Coronary artery (tissue), 2 donors: ENCODE results near the gene ACTL10.

Experiments
- DNase-seq: peaks from one replicate; pipeline ENCODE4 v3.0.0-alpha.2; 2017; ENCODE audit warnings: low spot score
- H3K27ac ChIP-seq, 2 donors: fragments of 200-600 bp; sonication (generic); one replicate each; pipeline ENCODE4 v1.5.1; 2016 to 2019
- H3K4me3 ChIP-seq: fragments of 200-600 bp; sonication (generic); 2 replicates; pipeline ENCODE4 v1.5.1; 2016; ENCODE audit warnings: mild to moderate bottlenecking, moderate library complexity
- TF ChIP-seq, protein P1 (sequence below): fragments of 200-600 bp; sonication (generic); IDR thresholded peaks from one replicate; pipeline ENCODE4 v1.5.1; 2019; ENCODE audit warnings: antibody characterized with exemption

The ACTL10 gene

DNA sequence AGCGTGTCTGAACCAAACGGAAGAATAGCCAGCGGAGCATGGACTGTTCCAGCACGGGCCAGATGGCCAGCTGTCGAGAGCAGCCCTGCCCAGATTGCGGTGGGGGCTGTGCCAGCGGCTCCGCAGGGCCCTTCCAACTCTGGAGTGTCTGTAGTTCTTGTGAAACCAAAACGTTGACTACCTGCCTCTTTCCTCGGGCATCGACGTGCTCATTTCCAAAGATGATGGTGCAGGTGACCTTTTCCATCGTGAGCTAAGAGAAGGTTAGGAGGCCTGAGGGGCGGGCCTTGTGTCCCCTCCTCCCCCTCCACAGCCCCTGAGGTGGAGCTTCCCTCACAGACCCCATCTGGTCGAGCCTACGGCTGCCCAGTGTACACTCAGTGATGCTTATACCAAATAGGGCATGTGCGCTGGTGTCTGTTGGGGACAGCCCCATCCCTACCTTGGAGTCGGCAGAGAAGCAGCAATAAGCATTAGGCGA lies 17.5 kb upstream of the ACTL10 start:
- DNase-seq: no peak
- Histone ChIP-seq H3K4me3 (no peak overlapping the region), H3K27ac (peak overlapping the region; percentile 11 to 39)
- TF ChIP-seq, protein P1, sequence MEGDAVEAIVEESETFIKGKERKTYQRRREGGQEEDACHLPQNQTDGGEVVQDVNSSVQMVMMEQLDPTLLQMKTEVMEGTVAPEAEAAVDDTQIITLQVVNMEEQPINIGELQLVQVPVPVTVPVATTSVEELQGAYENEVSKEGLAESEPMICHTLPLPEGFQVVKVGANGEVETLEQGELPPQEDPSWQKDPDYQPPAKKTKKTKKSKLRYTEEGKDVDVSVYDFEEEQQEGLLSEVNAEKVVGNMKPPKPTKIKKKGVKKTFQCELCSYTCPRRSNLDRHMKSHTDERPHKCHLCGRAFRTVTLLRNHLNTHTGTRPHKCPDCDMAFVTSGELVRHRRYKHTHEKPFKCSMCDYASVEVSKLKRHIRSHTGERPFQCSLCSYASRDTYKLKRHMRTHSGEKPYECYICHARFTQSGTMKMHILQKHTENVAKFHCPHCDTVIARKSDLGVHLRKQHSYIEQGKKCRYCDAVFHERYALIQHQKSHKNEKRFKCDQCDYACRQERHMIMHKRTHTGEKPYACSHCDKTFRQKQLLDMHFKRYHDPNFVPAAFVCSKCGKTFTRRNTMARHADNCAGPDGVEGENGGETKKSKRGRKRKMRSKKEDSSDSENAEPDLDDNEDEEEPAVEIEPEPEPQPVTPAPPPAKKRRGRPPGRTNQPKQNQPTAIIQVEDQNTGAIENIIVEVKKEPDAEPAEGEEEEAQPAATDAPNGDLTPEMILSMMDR: no peak

DNA sequence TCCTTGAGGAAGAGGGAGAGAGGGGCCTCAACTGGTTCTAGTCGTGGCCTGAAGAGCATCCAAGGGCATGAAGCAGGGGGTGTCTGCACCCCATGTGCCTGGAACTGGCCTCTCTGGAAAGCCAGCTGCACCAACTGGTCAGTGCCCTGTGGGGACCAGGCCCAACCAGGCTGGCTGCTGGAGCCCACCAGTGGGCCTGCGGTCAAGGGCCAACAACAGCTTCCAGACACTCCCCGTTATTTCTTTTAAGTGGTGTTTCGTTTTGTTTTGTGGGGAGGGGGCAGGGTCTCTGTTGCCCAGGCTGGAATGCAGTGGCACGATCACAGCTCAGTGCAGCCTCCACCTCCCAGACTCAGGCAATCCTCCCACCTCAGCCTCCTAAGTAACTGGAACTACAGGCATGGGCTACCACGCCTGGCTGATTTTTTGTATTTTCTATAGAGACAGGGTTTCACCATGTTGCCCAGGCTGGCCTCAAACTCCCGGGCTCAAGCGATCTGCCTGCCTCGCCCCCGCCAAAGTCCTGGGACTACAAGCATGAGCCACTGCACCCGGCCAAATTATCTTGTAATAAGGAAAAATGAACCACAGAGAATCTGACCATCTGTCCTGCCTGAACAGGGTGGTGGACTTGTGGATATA lies 16.5 kb upstream of the ACTL10 start:
- no peak for DNase-seq
- Histone ChIP-seq H3K4me3 (no peak overlapping the region), H3K27ac (no peak overlapping the region)
- TF ChIP-seq, protein P1: no peak

DNA sequence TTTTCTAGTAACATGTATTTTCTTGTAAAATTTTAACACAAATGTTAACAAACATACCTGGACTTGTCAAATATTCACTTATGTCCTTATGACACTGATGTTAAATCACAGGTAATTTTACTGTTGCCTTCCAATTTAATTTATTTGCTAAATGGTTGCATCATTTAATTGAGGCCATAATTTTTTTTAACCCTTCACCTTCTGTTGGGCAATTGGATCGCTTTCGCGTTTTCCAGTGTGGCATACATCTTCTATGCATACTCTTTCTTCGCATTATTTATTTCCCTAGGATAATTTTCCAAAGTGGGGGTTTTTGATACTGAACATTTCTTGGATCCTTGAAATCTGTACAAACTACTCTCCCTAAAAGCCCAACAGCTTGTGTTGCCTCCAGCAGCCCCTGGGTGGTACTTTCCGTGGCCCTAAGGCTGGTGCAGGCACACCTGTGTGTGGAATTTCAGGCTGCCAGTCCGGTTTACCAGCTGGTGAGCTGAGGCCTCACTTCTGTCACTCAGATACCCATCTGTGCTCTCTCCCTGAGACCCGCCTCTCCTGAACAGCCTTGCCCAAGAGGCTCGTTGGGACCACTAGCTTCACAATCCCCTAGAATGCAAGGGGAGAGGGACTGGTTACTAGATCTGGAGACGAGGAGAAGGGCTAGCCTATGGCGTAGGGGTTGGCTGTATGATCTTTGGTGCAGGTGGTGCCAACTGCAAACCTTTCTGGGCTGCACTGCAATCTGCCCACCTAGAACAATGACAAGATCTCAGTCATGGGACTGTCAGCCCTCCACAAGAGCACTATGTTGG lies 15.8 kb upstream of the ACTL10 start:
- H3K4me3 ChIP-seq: no peak overlapping the region
- H3K27ac ChIP-seq: no peak overlapping the region
- no peak for DNase-seq
- TF ChIP-seq, protein P1: no peak

DNA sequence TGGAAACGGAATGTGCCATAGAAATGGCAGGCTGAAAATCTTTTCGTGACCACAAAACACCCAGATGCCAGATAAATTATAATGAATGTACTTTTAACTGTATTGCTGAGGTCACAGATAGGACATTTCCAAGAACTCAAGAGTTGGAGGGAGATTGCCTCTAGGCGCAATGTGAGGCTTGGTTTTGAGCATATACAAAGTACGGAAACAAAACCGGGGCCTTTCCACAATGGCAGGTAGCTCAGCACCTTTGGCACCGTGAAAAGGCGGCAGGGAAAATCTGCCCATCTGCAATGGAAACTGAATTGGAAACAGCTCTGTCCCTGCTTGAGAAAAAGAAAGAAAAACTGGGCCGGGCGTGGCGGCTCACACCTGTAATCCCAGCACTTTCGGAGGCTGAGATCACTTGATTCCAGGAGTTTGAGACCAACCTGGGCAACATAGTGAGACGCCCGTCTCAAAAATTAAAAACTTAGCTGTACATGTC lies 15.1 kb upstream of the ACTL10 start:
- DNase-seq: no peak
- no peak overlapping the region for H3K4me3 ChIP-seq
- H3K27ac ChIP-seq: no peak overlapping the region
- TF ChIP-seq, protein P1: no peak

DNA sequence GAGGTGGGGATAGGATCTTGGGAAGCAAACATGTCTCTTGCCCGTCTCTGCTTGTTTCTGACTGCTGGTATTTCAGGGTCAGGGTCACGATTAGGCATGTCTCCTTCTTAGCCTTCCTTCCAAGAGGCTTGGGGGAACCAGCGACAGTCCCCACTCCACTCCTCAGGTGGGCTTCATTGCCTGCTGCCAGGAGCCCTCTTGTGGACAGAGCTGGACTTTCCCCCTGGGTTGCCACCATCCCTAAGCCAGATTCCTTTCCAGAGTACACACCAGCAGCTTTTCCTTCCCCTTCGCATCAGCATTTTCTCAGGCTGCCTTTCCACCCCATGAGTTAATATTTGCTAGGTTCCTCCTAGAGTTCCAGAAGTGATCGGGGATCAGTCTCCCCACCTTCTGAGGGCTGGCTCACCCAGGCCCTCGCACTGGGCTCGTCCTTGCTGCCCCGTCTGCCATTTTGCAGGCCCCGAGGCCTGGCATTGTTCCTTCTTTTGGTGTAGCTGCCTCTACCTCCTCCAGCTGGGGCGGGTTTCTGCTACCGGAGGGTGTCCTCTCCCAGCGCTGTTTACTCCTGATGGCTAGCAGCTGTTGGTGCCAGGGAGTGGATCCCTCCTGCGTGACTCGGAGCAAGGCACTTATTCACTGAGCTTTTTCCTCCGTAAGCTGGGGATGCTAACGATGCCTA lies 13.4 kb upstream of the ACTL10 start:
- Histone ChIP-seq H3K27ac (no peak overlapping the region), H3K4me3 (peak overlapping the region; percentile 27)
- TF ChIP-seq, protein P1: peak; percentile 78
- peak; percentile 74 for DNase-seq

DNA sequence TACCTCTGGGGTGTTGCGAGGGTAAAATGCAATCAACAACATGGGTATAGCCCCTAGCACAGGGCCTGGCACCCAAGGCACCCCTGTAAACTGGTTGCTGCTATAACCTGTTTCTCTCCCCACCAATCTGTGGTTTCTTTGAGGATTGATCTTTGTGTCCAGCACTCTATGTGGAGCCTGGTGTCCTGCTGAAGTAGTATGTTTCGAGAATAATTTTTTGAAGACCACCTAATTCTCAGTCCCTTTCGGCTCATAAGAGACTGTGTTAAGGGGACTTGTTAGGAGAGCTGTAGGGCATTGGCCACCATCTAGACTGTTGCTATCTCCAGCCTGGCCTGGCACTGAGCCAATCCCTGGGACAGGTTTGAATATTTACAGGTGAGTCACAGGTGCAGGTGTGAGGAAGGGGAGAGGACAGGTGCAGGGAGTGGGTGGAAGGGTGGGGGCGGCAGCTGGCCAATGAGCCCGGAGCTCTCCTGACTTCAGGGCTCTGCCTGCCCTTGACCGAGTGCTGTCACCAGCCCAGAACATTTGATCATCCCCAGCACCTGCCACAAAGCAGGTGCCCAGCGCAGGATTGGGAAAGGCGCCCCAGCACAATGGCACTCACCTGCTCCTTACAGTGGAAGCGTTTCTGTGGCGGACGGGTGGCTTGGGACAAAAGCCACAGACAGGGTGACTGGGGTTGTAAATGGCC lies 12.7 kb upstream of the ACTL10 start:
- no peak overlapping the region for H3K4me3 ChIP-seq
- H3K27ac ChIP-seq: no peak overlapping the region
- peak; percentile 74 for DNase-seq
- TF ChIP-seq, protein P1: no peak
